ENCODE data around the gene CD55. TPM values are rescaled to one million over a fixed set of nuclear protein-coding genes. Genes with fewer than 3 reads are reported as not detected.

CD55 gene
- total RNA-seq, 1 experiment from 2014 or later, result 17.2 TPM

DNA sequence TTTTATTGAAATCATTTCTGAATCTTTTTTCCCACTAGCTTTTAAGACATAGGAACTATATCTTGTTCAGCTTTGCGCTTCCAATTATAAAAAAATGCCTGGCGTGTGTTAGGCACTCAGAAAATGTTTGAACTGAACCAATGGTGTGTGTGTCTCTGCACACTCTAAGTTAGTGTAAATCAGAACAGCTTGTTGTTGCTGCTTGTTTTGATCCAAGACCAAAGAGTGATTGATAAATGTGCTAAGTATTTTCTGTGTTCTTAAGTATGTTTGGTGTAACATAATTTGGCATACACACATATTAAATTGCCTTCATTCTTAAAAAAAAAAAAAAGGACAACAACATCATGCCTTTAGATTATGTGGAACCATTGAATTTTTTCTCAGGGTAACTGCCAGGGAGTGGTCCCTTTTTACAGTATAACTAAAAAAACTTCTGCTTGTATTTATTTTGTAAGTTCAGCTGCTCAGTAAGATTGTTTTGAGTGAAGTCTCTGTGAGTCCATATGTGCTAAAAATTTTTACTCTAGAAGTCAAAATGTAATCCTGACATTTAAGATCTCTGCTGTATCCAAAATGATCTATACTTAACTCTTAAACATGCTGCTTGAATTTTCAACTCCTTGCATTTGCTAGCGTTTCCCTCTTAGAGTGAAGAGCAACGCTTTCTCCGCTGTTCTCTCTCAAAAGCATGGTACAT, 8.7 kb downstream of the CD55 start:
- no peak overlapping the region for H3K4me3 Mint-ChIP-seq
- peaks cover 30% of the 10 kb centered on the region for H3K36me3 Mint-ChIP-seq
- no peak overlapping the region for H3K27ac Mint-ChIP-seq
- ATAC-seq (no peak), DNase-seq (ENCODE audit: low spot score) (no peak)
- POLR2A ChIA-PET, result interaction anchor here (1.9 kb wide), 1 partner anchor 9 kb away, joined by 4 read pairs; the partner anchor contains the start of gene CD55
- CTCF ChIA-PET, result no interaction called here
- H3K4me1 Mint-ChIP-seq, result no peaks in the 10 kb centered on the region
- peaks cover 4% of the 10 kb centered on the region; the same call in 1 of the 2 replicates for H3K9me3 Mint-ChIP-seq
- no peak for TF ChIP-seq ZNF232 (CRISPR knock-in tag; IDR thresholded peaks at IDR 0.05)
- no peak for TF ChIP-seq NR2C2 (CRISPR knock-in tag; IDR thresholded peaks at IDR 0.05)
- TF ChIP-seq KAT7 (CRISPR knock-in tag; IDR thresholded peaks at IDR 0.05; ENCODE audit: borderline replicate concordance), result no peak
- no peak for TF ChIP-seq MLX (CRISPR knock-in tag; IDR thresholded peaks at IDR 0.05)
- TF ChIP-seq, protein P1, sequence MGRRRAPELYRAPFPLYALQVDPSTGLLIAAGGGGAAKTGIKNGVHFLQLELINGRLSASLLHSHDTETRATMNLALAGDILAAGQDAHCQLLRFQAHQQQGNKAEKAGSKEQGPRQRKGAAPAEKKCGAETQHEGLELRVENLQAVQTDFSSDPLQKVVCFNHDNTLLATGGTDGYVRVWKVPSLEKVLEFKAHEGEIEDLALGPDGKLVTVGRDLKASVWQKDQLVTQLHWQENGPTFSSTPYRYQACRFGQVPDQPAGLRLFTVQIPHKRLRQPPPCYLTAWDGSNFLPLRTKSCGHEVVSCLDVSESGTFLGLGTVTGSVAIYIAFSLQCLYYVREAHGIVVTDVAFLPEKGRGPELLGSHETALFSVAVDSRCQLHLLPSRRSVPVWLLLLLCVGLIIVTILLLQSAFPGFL (CRISPR knock-in tag; IDR thresholded peaks at IDR 0.05; ENCODE audit: borderline replicate concordance), result no peak
- TF ChIP-seq, protein P2, sequence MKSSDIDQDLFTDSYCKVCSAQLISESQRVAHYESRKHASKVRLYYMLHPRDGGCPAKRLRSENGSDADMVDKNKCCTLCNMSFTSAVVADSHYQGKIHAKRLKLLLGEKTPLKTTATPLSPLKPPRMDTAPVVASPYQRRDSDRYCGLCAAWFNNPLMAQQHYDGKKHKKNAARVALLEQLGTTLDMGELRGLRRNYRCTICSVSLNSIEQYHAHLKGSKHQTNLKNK (CRISPR knock-in tag; IDR thresholded peaks at IDR 0.05), result no peak
- TF ChIP-seq PRDM15 (CRISPR knock-in tag; IDR thresholded peaks at IDR 0.05), result no peak
- TF ChIP-seq RELA (CRISPR knock-in tag; IDR thresholded peaks at IDR 0.05; ENCODE audit: borderline replicate concordance), result no peak
- no peak for TF ChIP-seq FOXK1 (CRISPR knock-in tag; IDR thresholded peaks at IDR 0.05)
- no peak for TF ChIP-seq FOXJ3 (CRISPR knock-in tag; IDR thresholded peaks at IDR 0.05; ENCODE audit: borderline replicate concordance)
- TF ChIP-seq ZNF425 (CRISPR knock-in tag; conservative IDR thresholded peaks at IDR 0.05), result no peak
- no peak for TF ChIP-seq ZNF263 (CRISPR knock-in tag; IDR thresholded peaks at IDR 0.05; ENCODE audit: low read depth)
- TF ChIP-seq, protein P3, sequence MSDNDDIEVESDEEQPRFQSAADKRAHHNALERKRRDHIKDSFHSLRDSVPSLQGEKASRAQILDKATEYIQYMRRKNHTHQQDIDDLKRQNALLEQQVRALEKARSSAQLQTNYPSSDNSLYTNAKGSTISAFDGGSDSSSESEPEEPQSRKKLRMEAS (CRISPR knock-in tag; IDR thresholded peaks at IDR 0.05), result no peak
- H3K27me3 Mint-ChIP-seq (ENCODE audit: low read depth), result no peaks in the 10 kb centered on the region

DNA sequence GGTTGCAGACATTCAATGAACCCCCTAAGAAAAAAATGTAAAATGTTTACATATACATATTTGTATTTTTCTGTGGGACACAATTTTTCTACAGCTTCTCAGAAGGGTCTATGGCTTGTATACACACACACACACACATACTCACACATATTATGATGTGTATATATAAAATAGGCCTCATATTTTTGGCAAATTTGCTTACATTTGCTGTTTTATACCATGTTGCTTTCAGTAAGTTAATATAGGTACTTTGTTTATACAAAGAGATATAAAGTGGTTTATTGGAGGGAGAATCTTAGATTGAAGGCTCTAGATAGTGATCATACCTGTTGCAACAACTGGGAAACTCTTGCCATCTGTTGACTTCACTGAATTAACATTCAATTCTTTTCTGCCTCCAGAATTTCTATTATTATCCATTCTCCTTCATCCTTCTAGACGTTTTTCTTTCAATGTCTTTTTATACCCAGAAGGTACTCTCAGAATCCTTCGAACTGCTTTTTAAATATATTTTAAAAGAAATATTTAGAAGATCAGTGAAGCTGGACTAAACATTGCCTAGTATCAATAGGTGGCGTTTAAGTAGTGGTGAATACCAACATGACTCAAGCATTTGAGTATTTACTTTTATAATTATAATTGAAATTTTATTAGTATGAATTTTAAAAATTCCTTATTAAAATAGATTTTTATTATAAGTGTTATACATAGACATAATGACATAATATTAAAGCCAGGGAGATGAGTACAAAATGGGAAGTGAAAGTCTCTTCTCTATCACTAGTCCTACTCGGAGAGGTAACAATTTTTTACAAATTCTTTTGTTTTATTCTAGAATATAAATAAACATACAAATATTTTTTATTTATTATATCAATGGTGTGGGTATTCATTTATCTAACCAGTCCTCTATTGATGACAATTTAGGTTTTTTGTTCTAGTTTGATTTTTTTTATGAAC, 10.2 kb downstream of the CD55 start:
- Mint-ChIP-seq H3K9me3 (peaks cover 4% of the 10 kb centered on the region; the same call in 1 of the 2 replicates), H3K4me1 (no peaks in the 10 kb centered on the region), H3K4me3 (no peak overlapping the region), H3K27ac (no peak overlapping the region), H3K36me3 (peaks cover 25% of the 10 kb centered on the region), H3K27me3 (ENCODE audit: low read depth) (no peaks in the 10 kb centered on the region)
- ATAC-seq (no peak), DNase-seq (ENCODE audit: low spot score) (no peak)
- ChIA-PET CTCF (no interaction called here), POLR2A (no interaction called here)
- TF ChIP-seq ZNF396 (CRISPR knock-in tag; IDR thresholded peaks at IDR 0.05; ENCODE audit: borderline replicate concordance), result no peak
- no peak for TF ChIP-seq NFATC4 (CRISPR knock-in tag; IDR thresholded peaks at IDR 0.05)
- TF ChIP-seq HMGA2 (CRISPR knock-in tag; IDR thresholded peaks at IDR 0.05), result no peak
- TF ChIP-seq, protein P4, sequence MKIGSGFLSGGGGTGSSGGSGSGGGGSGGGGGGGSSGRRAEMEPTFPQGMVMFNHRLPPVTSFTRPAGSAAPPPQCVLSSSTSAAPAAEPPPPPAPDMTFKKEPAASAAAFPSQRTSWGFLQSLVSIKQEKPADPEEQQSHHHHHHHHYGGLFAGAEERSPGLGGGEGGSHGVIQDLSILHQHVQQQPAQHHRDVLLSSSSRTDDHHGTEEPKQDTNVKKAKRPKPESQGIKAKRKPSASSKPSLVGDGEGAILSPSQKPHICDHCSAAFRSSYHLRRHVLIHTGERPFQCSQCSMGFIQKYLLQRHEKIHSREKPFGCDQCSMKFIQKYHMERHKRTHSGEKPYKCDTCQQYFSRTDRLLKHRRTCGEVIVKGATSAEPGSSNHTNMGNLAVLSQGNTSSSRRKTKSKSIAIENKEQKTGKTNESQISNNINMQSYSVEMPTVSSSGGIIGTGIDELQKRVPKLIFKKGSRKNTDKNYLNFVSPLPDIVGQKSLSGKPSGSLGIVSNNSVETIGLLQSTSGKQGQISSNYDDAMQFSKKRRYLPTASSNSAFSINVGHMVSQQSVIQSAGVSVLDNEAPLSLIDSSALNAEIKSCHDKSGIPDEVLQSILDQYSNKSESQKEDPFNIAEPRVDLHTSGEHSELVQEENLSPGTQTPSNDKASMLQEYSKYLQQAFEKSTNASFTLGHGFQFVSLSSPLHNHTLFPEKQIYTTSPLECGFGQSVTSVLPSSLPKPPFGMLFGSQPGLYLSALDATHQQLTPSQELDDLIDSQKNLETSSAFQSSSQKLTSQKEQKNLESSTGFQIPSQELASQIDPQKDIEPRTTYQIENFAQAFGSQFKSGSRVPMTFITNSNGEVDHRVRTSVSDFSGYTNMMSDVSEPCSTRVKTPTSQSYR (CRISPR knock-in tag; IDR thresholded peaks at IDR 0.05), result no peak

Data from WTC11 (cell line).